H9 (cell line): ENCODE data around the gene ELF2. TPM values are rescaled to one million over a fixed set of nuclear protein-coding genes. Genes with fewer than 3 reads are reported as not detected.

Experiments used
- DNase-seq: peaks from one replicate; pipeline ENCODE4 v3.0.0-alpha.2; 2017
- H2AFZ ChIP-seq: one replicate; pipeline ENCODE4 v1.6.1; 2013; ENCODE audit warnings: mild to moderate bottlenecking, low read length, control low read depth, moderate library complexity
- H2AK5ac ChIP-seq: 2 replicates; pipeline ENCODE4 v1.6.1; 2013; ENCODE audit warnings: low read length, control low read depth, mixed read lengths; ENCODE audit not compliant: insufficient read length
- H2BK120ac ChIP-seq: one replicate; pipeline ENCODE4 v1.6.1; 2013; ENCODE audit warnings: low read depth, mild to moderate bottlenecking, low read length, control low read depth, inconsistent platforms; ENCODE audit not compliant: poor library complexity, severe bottlenecking
- H2BK12ac ChIP-seq: 2 replicates; pipeline ENCODE4 v1.6.1; 2013; ENCODE audit warnings: low read length, control low read depth, mixed read lengths, low read depth; ENCODE audit not compliant: insufficient read length
- H2BK15ac ChIP-seq: 2 replicates; pipeline ENCODE4 v1.6.1; 2013; ENCODE audit warnings: low read depth, low read length, control low read depth
- H2BK20ac ChIP-seq: one replicate; pipeline ENCODE4 v1.6.1; 2013; ENCODE audit warnings: low read depth, mild to moderate bottlenecking, low read length, control low read depth, inconsistent platforms; ENCODE audit not compliant: poor library complexity, severe bottlenecking
- H2BK5ac ChIP-seq: 2 replicates; pipeline ENCODE4 v1.6.1; 2013; ENCODE audit warnings: low read length, control low read depth, mixed read lengths; ENCODE audit not compliant: insufficient read length
- H3K14ac ChIP-seq: 2 replicates; pipeline ENCODE4 v1.6.1; 2013; ENCODE audit warnings: low read length, control low read depth; ENCODE audit not compliant: insufficient read depth
- H3K18ac ChIP-seq: 2 replicates; pipeline ENCODE4 v1.6.1; 2013; ENCODE audit warnings: low read depth, mild to moderate bottlenecking, mixed read lengths, low read length, control low read depth; ENCODE audit not compliant: insufficient read length
- H3K23ac ChIP-seq: 2 replicates; pipeline ENCODE4 v1.6.1; 2013; ENCODE audit warnings: low read length, control low read depth, mixed read lengths, low read depth; ENCODE audit not compliant: insufficient read length
- H3K23me2 ChIP-seq: 2 replicates; pipeline ENCODE4 v1.6.1; 2013; ENCODE audit warnings: low read depth, mild to moderate bottlenecking, mixed read lengths, low read length, control low read depth; ENCODE audit not compliant: insufficient read length, poor library complexity, severe bottlenecking
- H3K27ac ChIP-seq: 2 replicates; pipeline ENCODE4 v1.5.1; 2013; ENCODE audit warnings: low read length, control low read depth, mixed read lengths, low read depth; ENCODE audit not compliant: insufficient read length
- H3K27me3 ChIP-seq: 2 replicates; pipeline ENCODE4 v1.6.1; 2013; ENCODE audit warnings: low read length, control low read depth, inconsistent platforms; ENCODE audit not compliant: insufficient read depth
- H3K4ac ChIP-seq: 2 replicates; pipeline ENCODE4 v1.6.1; 2013; ENCODE audit warnings: low read depth, mild to moderate bottlenecking, control low read depth, inconsistent platforms, low read length, moderate library complexity
- H3K4me1 ChIP-seq: 2 replicates; pipeline ENCODE4 v1.6.1; 2013; ENCODE audit warnings: low read length, control low read depth, inconsistent platforms; ENCODE audit not compliant: insufficient read depth
- H3K4me2 ChIP-seq: 2 replicates; pipeline ENCODE4 v1.6.1; 2013; ENCODE audit warnings: low read length, control low read depth, mixed read lengths; ENCODE audit not compliant: insufficient read length, insufficient read depth
- H3K56ac ChIP-seq: 2 replicates; pipeline ENCODE4 v1.6.1; 2013; ENCODE audit warnings: low read depth, mild to moderate bottlenecking, mixed read lengths, low read length, control low read depth; ENCODE audit not compliant: insufficient read length
- H3K79me1 ChIP-seq: 2 replicates; pipeline ENCODE4 v1.6.1; 2013; ENCODE audit warnings: low read depth, mild to moderate bottlenecking, moderate library complexity, low read length, control low read depth, inconsistent platforms; ENCODE audit not compliant: insufficient read depth, poor library complexity, severe bottlenecking
- H3K79me2 ChIP-seq: 2 replicates; pipeline ENCODE4 v1.6.1; 2013; ENCODE audit warnings: low read length, control low read depth, inconsistent platforms; ENCODE audit not compliant: insufficient read depth
- H3K9ac ChIP-seq: 2 replicates; pipeline ENCODE4 v1.6.1; 2013; ENCODE audit warnings: low read length, control low read depth, mixed read lengths; ENCODE audit not compliant: insufficient read length; ENCODE audit errors: extremely low read depth
- H3K9me3 ChIP-seq: one replicate; pipeline ENCODE4 v1.6.1; 2013; ENCODE audit warnings: low read depth, low read length, inconsistent platforms; ENCODE audit not compliant: control insufficient read depth
- H3T11ph ChIP-seq: one replicate; pipeline ENCODE4 v1.6.1; 2013; ENCODE audit warnings: mild to moderate bottlenecking, low read length, control low read depth, inconsistent platforms
- H4K20me1 ChIP-seq: one replicate; pipeline ENCODE4 v1.6.1; 2013; ENCODE audit not compliant: control insufficient read depth, insufficient read length, insufficient read depth
- H4K5ac ChIP-seq: 2 replicates; pipeline ENCODE4 v1.6.1; 2013; ENCODE audit warnings: low read depth, mild to moderate bottlenecking, mixed read lengths, low read length, control low read depth; ENCODE audit not compliant: insufficient read length
- H4K8ac ChIP-seq: replicated peaks from 2 replicates; pipeline ENCODE4 v1.6.1; 2013; ENCODE audit warnings: low read length, control low read depth, mixed read lengths, low read depth; ENCODE audit not compliant: insufficient read length
- H4K91ac ChIP-seq: 2 replicates; pipeline ENCODE4 v1.6.1; 2013; ENCODE audit warnings: low read depth, mild to moderate bottlenecking, moderate library complexity, mixed read lengths, low read length, control low read depth; ENCODE audit not compliant: insufficient read length
- H3K27ac Mint-ChIP-seq, 3 experiments: 2 replicates in 2 of 3; 3 replicates in 1 of 3; pipeline ENCODE4 v1.8.0; 2020 to 2021; ENCODE audit warnings: mixed read lengths in 3 of 3, mild to moderate bottlenecking in 1 of 3, moderate library complexity in 1 of 3
- H3K27me3 Mint-ChIP-seq: 2 replicates; pipeline ENCODE4 v1.8.0; 2021; ENCODE audit warnings: low read depth, mild to moderate bottlenecking, moderate library complexity, mixed read lengths
- H3K36me3 Mint-ChIP-seq, 3 experiments: 2 replicates in 2 of 3; 3 replicates in 1 of 3; pipeline ENCODE4 v1.8.0; 2020 to 2021; ENCODE audit warnings: low read depth in 3 of 3, mixed read lengths in 3 of 3; ENCODE audit not compliant: insufficient read depth in 1 of 3
- H3K4me1 Mint-ChIP-seq, 2 experiments: 2 replicates each; pipeline ENCODE4 v1.8.0; 2020; ENCODE audit warnings: mixed read lengths in 2 of 2
- H3K4me3 Mint-ChIP-seq, 2 experiments: 2 replicates in 1 of 2; 3 replicates in 1 of 2; pipeline ENCODE4 v1.8.0; 2020 to 2021; ENCODE audit warnings: mild to moderate bottlenecking in 2 of 2, mixed read lengths in 2 of 2, moderate library complexity in 1 of 2
- H3K9me3 Mint-ChIP-seq, 2 experiments: 2 replicates in 1 of 2; 3 replicates in 1 of 2; pipeline ENCODE4 v1.8.0; 2020; ENCODE audit warnings: mild to moderate bottlenecking in 2 of 2, mixed read lengths in 2 of 2, moderate library complexity in 1 of 2
- WGBS: extraction: QIAGEN DNeasy Blood & Tissue Kit; methylation state at CpG from one replicate; pipeline ENCODE4 v1.1.7; 2013; ENCODE audit warnings: missing lambda C conversion rate, low lambda C conversion rate, mixed read lengths; ENCODE audit not compliant: insufficient read length; ENCODE audit errors: extremely low coverage; 5-methylcytosine and 5-hydroxymethylcytosine counted together
- total RNA-seq: library from RNA; stranded (reverse); gene quantifications from 2 replicates; pipeline ENCODE4 v1.2.1, GENCODE V29; 2021
- TF ChIP-seq, protein P1 (sequence below): fragments of 200-600 bp; sonication (generic); conservative IDR thresholded peaks from 3 replicates; pipeline ENCODE4 v1.8.0; 2021; ENCODE audit warnings: antibody characterized with exemption, mild to moderate bottlenecking

ELF2 gene
- total RNA-seq, 1 experiment from 2014 or later = 49.6 TPM

DNA sequence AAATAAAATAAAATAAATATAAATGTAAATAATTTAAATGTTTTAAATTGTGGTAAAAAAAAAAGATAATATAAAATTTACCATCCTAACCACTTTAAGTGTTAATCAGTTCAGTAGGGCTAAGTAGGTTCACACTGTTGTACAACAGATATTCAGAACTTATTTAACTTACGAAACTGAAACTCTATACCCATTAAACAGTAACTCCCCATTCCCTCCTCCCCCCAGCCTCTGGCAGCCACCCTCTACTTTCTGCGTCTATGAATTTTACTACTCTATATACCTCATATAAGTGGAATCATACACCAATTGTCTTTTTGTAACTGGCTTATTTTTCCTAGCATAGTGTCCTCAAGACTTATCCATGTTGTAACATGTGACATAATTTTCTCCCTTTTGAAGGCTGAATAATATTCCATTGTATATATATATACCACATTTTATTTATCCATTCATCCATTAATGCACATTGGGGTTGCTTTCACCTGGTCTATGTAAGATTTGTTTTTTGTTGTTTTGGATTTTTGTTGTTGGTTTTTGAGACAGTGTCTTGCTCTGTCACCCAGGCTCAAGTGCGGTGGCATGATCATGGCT is 32.5 kb upstream of the ELF2 start:
- Histone ChIP-seq H3K4ac (no peak overlapping the region), H3K56ac (no peak overlapping the region), H2BK15ac (no peak overlapping the region), H4K5ac (no peak overlapping the region), H3K23me2 (no peaks in the 10 kb centered on the region), H4K20me1 (no peaks in the 10 kb centered on the region), H3K79me1 (no peaks in the 10 kb centered on the region), H4K8ac (no peak overlapping the region), H3K79me2 (no peaks in the 10 kb centered on the region), H3K14ac (no peak overlapping the region), H2BK5ac (no peak overlapping the region), H3K23ac (no peak overlapping the region), H3T11ph (no peak overlapping the region), H2AK5ac (no peak overlapping the region), H3K4me2 (no peak overlapping the region), H2BK20ac (no peak overlapping the region), H3K4me1 (no peaks in the 10 kb centered on the region; the same call in 1 of the 2 replicates), H3K18ac (no peak overlapping the region), H2AFZ (no peak overlapping the region), H2BK12ac (no peak overlapping the region), H3K27me3 (no peaks in the 10 kb centered on the region), H4K91ac (no peak overlapping the region), H3K9ac (no peak overlapping the region), H3K9me3 (no peaks in the 10 kb centered on the region), H3K27ac (no peak overlapping the region), H2BK120ac (no peak overlapping the region)
- no CpG with 5 or more reads among the region's 3 CpGs for WGBS
- Mint-ChIP-seq H3K4me1 (peaks cover 11 to 15% of the 10 kb centered on the region in 2 experiments), H3K9me3 (no peaks in the 10 kb centered on the region), H3K27me3 (peaks cover under 1% of the 10 kb centered on the region; the same call in 1 of the 2 replicates), H3K27ac (no peak overlapping the region), H3K36me3 (no peaks in the 10 kb centered on the region), H3K4me3 (no peak overlapping the region)
- TF ChIP-seq, protein P1, sequence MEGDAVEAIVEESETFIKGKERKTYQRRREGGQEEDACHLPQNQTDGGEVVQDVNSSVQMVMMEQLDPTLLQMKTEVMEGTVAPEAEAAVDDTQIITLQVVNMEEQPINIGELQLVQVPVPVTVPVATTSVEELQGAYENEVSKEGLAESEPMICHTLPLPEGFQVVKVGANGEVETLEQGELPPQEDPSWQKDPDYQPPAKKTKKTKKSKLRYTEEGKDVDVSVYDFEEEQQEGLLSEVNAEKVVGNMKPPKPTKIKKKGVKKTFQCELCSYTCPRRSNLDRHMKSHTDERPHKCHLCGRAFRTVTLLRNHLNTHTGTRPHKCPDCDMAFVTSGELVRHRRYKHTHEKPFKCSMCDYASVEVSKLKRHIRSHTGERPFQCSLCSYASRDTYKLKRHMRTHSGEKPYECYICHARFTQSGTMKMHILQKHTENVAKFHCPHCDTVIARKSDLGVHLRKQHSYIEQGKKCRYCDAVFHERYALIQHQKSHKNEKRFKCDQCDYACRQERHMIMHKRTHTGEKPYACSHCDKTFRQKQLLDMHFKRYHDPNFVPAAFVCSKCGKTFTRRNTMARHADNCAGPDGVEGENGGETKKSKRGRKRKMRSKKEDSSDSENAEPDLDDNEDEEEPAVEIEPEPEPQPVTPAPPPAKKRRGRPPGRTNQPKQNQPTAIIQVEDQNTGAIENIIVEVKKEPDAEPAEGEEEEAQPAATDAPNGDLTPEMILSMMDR = no peak
- no peak for DNase-seq
